Measurements from ENCODE around the gene TACC2.

The TACC2 gene

DNA sequence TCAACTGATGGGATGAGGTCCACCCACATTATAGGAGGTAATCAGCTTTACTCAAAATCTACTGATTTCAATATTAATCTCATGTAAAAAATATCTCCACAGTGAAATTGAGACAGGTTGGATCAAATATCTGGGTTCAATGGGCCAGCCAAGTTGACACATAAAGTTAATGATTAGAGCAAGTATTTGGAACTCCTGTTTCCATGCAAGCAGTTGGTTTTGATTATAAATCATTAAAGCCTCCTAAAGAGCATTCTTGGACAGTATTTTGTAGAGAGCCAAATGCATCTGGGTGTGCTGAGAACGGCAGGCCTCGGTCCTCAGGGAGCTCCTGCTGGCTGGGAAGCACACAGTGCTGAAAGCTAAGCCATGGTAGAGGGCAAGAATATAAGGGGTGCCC, 155.2 kb downstream of the TACC2 start:
- TF ChIP-seq, protein P1, sequence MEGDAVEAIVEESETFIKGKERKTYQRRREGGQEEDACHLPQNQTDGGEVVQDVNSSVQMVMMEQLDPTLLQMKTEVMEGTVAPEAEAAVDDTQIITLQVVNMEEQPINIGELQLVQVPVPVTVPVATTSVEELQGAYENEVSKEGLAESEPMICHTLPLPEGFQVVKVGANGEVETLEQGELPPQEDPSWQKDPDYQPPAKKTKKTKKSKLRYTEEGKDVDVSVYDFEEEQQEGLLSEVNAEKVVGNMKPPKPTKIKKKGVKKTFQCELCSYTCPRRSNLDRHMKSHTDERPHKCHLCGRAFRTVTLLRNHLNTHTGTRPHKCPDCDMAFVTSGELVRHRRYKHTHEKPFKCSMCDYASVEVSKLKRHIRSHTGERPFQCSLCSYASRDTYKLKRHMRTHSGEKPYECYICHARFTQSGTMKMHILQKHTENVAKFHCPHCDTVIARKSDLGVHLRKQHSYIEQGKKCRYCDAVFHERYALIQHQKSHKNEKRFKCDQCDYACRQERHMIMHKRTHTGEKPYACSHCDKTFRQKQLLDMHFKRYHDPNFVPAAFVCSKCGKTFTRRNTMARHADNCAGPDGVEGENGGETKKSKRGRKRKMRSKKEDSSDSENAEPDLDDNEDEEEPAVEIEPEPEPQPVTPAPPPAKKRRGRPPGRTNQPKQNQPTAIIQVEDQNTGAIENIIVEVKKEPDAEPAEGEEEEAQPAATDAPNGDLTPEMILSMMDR (IDR thresholded peaks at IDR 0.05; ENCODE audit: low read depth, low read length), result no peak
- Histone ChIP-seq H3K4me3 (ENCODE audit: low read depth, low read length) (no peak overlapping the region), H3K27me3 (ENCODE audit: insufficient read depth, low read depth, severe bottlenecking) (no peaks in the 10 kb centered on the region), H3K27ac (no peak overlapping the region), H3K9me3 (ENCODE audit: severe bottlenecking) (peaks cover 3% of the 10 kb centered on the region), H3K36me3 (no peaks in the 10 kb centered on the region)
- no peak for DNase-seq

DNA sequence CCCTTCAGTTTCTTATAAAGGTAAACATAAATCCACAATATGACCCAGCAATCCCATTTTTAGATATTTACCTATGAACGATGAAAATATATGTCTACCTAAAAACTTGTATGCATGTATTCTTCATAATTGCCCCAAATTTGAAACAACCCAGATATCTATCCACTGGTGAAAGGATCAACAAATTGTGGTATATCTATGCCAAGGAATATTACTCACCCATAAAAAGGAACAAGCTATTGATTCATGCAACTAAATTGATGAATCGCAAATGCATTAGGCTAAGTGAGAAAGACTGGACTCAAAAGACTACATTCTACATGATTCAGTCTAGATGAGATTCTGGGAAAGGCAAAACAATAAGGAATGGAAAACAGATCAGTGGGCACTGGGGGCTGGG, 156.2 kb downstream of the TACC2 start:
- Histone ChIP-seq H3K27me3 (ENCODE audit: insufficient read depth, low read depth, severe bottlenecking) (no peaks in the 10 kb centered on the region), H3K27ac (no peak overlapping the region), H3K9me3 (ENCODE audit: severe bottlenecking) (peaks cover 3% of the 10 kb centered on the region), H3K4me3 (ENCODE audit: low read depth, low read length) (no peak overlapping the region), H3K36me3 (no peaks in the 10 kb centered on the region)
- DNase-seq, result no peak
- TF ChIP-seq, protein P1 (IDR thresholded peaks at IDR 0.05; ENCODE audit: low read depth, low read length), result no peak

DNA sequence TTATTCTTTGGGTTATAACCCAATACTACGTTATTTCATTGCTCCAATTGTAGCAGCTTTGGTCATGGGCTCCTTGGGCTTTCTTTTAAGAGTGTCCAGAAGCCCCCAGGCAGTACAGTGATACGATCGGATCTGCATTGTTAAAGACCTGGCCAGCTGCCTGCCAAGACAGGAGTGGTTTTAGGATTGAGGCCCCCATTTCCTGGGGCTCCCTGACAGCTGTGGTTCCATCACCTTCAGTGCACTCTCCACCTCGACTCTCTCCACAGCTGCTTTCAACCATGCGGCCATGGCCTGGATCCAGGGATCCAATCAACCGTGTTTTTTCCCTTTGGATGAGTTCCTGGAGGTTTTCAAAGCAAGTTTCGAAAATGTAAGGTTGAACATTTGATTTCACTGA, 158.7 kb downstream of the TACC2 start:
- H3K27me3 ChIP-seq (ENCODE audit: insufficient read depth, low read depth, severe bottlenecking), result no peaks in the 10 kb centered on the region
- H3K36me3 ChIP-seq, result no peaks in the 10 kb centered on the region
- H3K4me3 ChIP-seq (ENCODE audit: low read depth, low read length), result no peak overlapping the region
- DNase-seq, result no peak
- peaks cover 3% of the 10 kb centered on the region for H3K9me3 ChIP-seq (ENCODE audit: severe bottlenecking)
- no peak overlapping the region for H3K27ac ChIP-seq
- TF ChIP-seq, protein P1 (IDR thresholded peaks at IDR 0.05; ENCODE audit: low read depth, low read length), result no peak

DNA sequence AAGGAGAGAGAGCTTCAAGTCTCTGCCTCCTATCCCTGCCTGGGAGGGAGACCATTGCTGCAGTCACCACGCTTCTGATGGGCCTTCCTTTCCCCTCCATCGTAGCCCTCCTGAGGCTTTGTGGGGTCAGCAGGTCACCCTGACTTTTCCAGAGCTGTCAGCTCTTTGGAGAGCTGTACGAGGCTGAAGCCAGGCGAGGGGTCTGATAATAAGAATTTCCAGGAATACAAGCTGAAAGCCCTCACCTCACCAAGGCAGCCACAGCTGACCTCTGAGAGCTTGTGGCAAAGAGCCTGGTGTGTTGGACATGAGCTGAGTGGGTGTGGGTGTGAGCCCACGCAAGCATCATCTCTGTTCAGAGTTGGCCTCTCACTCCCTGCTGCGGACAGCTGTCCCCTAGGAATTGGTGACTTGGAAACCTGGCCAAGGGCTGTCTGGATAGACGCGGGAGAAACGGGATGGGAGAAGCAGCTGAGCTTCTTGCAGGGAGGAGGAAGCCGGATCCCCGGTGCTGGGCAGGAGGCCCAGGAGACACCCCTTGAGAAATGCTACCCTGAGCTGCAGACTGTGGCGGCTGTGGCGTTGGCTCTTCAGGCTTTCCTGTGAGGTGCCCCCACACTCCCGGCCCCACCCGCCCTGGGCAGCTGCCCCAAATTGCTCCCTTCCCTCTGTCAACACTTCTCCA, 160.1 kb downstream of the TACC2 start:
- Histone ChIP-seq H3K9me3 (ENCODE audit: severe bottlenecking) (peaks cover 3% of the 10 kb centered on the region), H3K4me3 (ENCODE audit: low read depth, low read length) (no peak overlapping the region), H3K27me3 (ENCODE audit: insufficient read depth, low read depth, severe bottlenecking) (no peaks in the 10 kb centered on the region), H3K36me3 (no peaks in the 10 kb centered on the region), H3K27ac (no peak overlapping the region; the same call in 1 of the 2 replicates)
- TF ChIP-seq, protein P1 (IDR thresholded peaks at IDR 0.05; ENCODE audit: low read depth, low read length), result no peak
- DNase-seq, result no peak

DNA sequence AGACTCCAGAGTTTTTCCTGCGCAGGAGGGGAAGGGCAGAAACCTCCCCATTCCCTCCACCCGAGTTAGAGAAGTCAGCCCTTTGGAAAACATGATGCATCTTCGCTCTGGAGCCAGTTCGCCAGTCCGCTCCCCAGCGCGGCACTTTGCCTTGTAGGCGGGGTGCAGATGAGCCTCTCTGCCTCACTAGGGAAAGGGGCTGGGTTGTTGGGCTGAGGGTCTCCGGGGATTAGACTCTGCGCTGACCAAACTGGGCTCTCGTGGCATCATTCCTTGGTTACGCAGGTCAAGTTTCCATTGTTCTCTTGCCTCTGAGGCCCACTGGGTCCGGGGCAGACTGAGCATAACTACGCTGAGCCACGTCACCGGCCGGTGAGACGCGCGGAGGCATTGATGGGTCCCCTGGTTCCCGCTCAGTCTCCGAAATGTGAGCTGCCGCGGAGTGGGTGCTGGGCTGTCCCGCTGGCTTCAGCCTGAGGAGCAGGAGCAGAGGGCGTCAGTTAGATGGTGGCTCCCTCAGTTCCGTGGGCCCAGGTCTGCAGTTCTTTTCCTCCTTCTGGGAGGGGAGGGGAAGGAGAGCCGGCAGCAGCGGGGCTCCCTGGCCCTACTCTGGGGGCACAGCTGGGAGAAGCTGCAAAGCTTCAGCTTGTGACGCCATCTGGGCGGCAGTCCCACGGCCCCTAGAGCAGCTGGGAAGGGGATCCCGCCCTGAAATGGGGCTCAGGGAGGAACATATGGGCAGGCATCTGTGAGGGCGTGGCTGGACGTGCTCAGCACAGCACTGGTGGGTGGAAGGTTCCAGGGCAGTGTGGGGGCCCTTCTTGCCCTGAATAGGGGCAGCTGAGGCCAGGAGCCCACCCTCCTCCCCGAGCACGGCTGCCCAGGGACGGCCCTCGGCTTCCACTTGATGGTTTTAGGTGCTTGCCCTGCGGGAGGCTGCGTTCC, 160.9 kb downstream of the TACC2 start:
- Histone ChIP-seq H3K9me3 (ENCODE audit: severe bottlenecking) (peaks cover 3% of the 10 kb centered on the region), H3K27ac (peak overlapping the region; percentile 30), H3K36me3 (no peaks in the 10 kb centered on the region), H3K27me3 (ENCODE audit: insufficient read depth, low read depth, severe bottlenecking) (no peaks in the 10 kb centered on the region), H3K4me3 (ENCODE audit: low read depth, low read length) (no peak overlapping the region)
- TF ChIP-seq, protein P1 (IDR thresholded peaks at IDR 0.05; ENCODE audit: low read depth, low read length), result no peak
- DNase-seq, result peak; percentile 84
